Measurements from ENCODE around the gene RHNO1. TPM values are rescaled to one million over a fixed set of nuclear protein-coding genes. Genes with fewer than 3 reads are reported as not detected.

Gene RHNO1
- total and polyA plus RNA-seq, 2 donors from 2014 or later: 15.9 to 17.2 TPM

- no peak for TF ChIP-seq CTCF (IDR thresholded peaks at IDR 0.05; ENCODE audit: borderline replicate concordance, extremely low read depth, insufficient read depth)
- peaks cover 0 to 1% (median 0%) of the 10 kb centered on the region in 3 donors for H3K4me1 ChIP-seq (ENCODE audit: control insufficient read depth in 2 of 3, insufficient read depth in 2 of 3, low read depth in 1 of 3, low read length in 3 of 3)
- no peak for FAIRE-seq
- no peaks in the 10 kb centered on the region for H3K9me3 ChIP-seq (ENCODE audit: control insufficient read depth in 2 of 3, insufficient read depth in 1 of 3, low read length in 3 of 3)
- H3K27me3 ChIP-seq (ENCODE audit: control insufficient read depth, insufficient read depth, low read length): no peaks in the 10 kb centered on the region
- H3K27ac ChIP-seq (ENCODE audit: low read depth in 2 of 2, low read length in 2 of 2): no peak overlapping the region
- no peak overlapping the region for H3K4me3 ChIP-seq (ENCODE audit: low read length in 3 of 3)
- intact Hi-C loops (cut with DNase I): loop anchor here (10.0 kb wide), 1 partner anchor 180 kb away; no protein-coding TSS in a partner anchor
- H3K36me3 ChIP-seq (ENCODE audit: control insufficient read depth in 2 of 3, insufficient read depth in 3 of 3, low read length in 3 of 3): peaks cover 0 to 6% (median 0%) of the 10 kb centered on the region in 3 donors
- no peak for DNase-seq
- no peak overlapping the region for H3K9ac ChIP-seq (ENCODE audit: low read length in 3 of 3)
These were observed 22.2 kb upstream of the RHNO1 start for GRCh38 chr12:2854669-2855453.

- H3K36me3 ChIP-seq (ENCODE audit: control insufficient read depth in 2 of 3, insufficient read depth in 3 of 3, low read length in 3 of 3): peaks cover 0 to 6% (median 0%) of the 10 kb centered on the region in 3 donors
- H3K9ac ChIP-seq (ENCODE audit: low read length in 3 of 3): no peak overlapping the region
- intact Hi-C loops (cut with DNase I): loop anchor here (10.0 kb wide), 1 partner anchor 179 kb away; no protein-coding TSS in a partner anchor
- H3K9me3 ChIP-seq (ENCODE audit: control insufficient read depth in 2 of 3, insufficient read depth in 1 of 3, low read length in 3 of 3): no peaks in the 10 kb centered on the region
- H3K4me1 ChIP-seq (ENCODE audit: control insufficient read depth in 2 of 3, insufficient read depth in 2 of 3, low read depth in 1 of 3, low read length in 3 of 3): no peaks in the 10 kb centered on the region
- H3K4me3 ChIP-seq (ENCODE audit: low read length in 3 of 3): no peak overlapping the region
- DNase-seq (no peak), FAIRE-seq (no peak)
- no peaks in the 10 kb centered on the region for H3K27me3 ChIP-seq (ENCODE audit: control insufficient read depth, insufficient read depth, low read length)
- no peak overlapping the region for H3K27ac ChIP-seq (ENCODE audit: low read depth in 2 of 2, low read length in 2 of 2)
- no peak for TF ChIP-seq CTCF (IDR thresholded peaks at IDR 0.05; ENCODE audit: borderline replicate concordance, extremely low read depth, insufficient read depth)
These were observed 21.5 kb upstream of the RHNO1 start for GRCh38 chr12:2855546-2855945.

- Histone ChIP-seq H3K27me3 (ENCODE audit: control insufficient read depth, insufficient read depth, low read length) (no peaks in the 10 kb centered on the region), H3K4me3 (ENCODE audit: low read length in 3 of 3) (no peak overlapping the region), H3K9ac (ENCODE audit: low read length in 3 of 3) (no peak overlapping the region), H3K4me1 (ENCODE audit: control insufficient read depth in 2 of 3, insufficient read depth in 2 of 3, low read depth in 1 of 3, low read length in 3 of 3) (no peaks in the 10 kb centered on the region), H3K27ac (ENCODE audit: low read depth in 2 of 2, low read length in 2 of 2) (no peak overlapping the region), H3K36me3 (ENCODE audit: control insufficient read depth in 2 of 3, insufficient read depth in 3 of 3, low read length in 3 of 3) (peaks cover 0 to 6% (median 0%) of the 10 kb centered on the region in 3 donors), H3K9me3 (ENCODE audit: control insufficient read depth in 2 of 3, insufficient read depth in 1 of 3, low read length in 3 of 3) (no peaks in the 10 kb centered on the region)
- no peak for DNase-seq
- intact Hi-C loops (cut with DNase I): loop anchor here (10.0 kb wide), 1 partner anchor 179 kb away; no protein-coding TSS in a partner anchor
- FAIRE-seq: no peak
- TF ChIP-seq CTCF (IDR thresholded peaks at IDR 0.05; ENCODE audit: borderline replicate concordance, extremely low read depth, insufficient read depth): no peak
These were observed 21.0 kb upstream of the RHNO1 start for GRCh38 chr12:2856051-2856450.
